HG02885 (cell line): ENCODE measurements around the gene MYEF2.

Experiments
- ATAC-seq: cut with Tn5 transposase; IDR thresholded peaks from one replicate; pipeline ENCODE4 v1.9.1; 2021; ENCODE audit warnings: mild to moderate bottlenecking; ENCODE audit not compliant: unreplicated experiment, poor library complexity

Gene MYEF2

GRCh38 chr15:48090115-48090514 lies 88.0 kb downstream of the MYEF2 start:
- no peak for ATAC-seq

GRCh38 chr15:48089702-48090101 lies 88.4 kb downstream of the MYEF2 start:
- ATAC-seq: peak; percentile 60

DNA sequence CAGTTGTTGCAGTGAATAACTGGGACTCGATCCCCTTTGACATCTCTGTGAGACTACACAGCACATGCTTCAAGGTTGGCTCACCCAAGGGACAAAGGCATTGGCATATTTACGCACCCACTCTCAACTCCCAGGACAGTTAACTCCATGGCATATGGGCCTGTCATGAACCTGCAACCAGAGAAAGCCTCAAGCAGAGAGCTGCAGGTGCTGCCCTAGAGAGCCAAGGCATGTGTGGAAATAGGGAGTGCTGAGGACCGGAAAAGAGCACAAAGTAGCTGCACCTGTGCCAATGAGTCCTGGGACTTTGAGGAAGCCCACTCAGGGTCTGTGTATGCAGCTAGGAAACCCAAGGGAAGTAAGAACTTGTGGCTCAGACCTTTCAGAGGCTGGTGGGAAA lies 90.3 kb downstream of the MYEF2 start:
- no peak for ATAC-seq

GRCh38 chr15:48086576-48086975 lies 91.5 kb downstream of the MYEF2 start:
- no peak for ATAC-seq

- no peak for ATAC-seq
Observed at GRCh38 chr15:48086133-48086532, 92.0 kb downstream of the MYEF2 start.

- no peak for ATAC-seq
Observed at GRCh38 chr15:48085591-48085930, 92.5 kb downstream of the MYEF2 start.

DNA sequence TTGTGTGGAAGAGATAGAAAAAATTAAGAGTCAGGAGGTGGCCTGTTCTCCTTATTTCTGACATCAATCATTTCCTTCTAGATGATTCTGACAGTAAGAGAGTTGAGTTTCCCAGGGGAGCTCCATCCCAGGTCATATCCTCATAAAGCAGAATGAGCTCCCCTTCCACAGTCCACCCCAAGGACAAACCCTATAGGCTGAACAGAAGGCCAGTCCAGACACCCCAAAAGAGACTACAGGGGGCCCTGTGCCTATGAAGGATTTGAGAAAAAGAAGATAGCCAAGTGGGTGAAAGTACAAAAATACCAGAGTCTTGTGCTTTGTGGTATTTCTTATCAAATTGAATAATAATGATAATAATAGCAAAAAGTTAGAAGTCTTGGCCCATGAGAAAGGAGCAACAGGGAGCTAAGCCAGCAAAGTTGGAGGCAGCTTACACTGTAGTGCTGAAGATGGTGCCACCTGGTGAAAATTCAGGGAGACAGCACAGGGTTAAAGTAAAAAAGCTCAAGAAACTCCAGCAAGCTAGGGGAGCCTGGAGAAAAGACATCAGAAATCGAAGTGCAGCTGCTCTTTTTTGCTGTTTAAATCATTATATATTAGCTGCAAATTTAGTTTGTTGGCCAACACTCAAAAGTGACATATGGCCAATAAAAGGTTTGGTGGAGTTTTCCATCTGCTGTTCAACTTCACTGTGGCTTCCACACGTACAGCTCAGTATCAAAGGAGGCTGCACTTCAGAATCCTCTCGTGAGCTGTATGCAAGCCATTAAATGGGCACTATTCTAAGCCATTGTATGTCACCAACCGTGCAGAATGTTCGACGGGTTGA lies 93.1 kb downstream of the MYEF2 start:
- ATAC-seq: peak; percentile 62
